ENCODE results near the gene NTSR2.

NTSR2 gene

DNA sequence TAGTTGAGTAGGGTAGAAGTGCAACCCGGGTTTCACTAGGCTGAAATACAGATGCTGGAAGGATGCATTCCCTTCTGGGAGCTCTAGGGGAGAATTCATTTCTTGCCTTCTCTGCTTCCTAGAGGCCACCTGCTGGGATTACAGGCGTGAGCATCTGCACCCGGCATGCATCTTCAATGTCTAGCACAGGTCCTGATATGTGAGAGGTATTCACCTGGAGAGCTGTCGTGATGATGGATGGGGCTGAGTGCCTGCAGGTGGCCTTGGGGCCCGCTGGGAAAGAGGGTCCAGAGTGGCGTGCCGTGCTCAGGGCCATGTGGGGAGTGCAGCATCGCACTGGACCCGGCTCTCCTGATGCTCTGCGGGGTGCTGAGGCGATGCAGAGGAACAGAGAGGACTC, 6.6 kb upstream of the NTSR2 start:
- no peak overlapping the region for H3K9ac ChIP-seq (ENCODE audit: low read length)
- peaks cover 6% of the 10 kb centered on the region for H3K9me3 ChIP-seq (ENCODE audit: control insufficient read depth, low read length)
- H3K4me1 ChIP-seq (ENCODE audit: control insufficient read depth, insufficient read depth, low read length), result peaks cover 15% of the 10 kb centered on the region
- no peaks in the 10 kb centered on the region for H3K36me3 ChIP-seq (ENCODE audit: control insufficient read depth, insufficient read depth, low read length, severe bottlenecking)
- no peak for DNase-seq (ENCODE audit: low read depth)
- no peak overlapping the region for H3K4me3 ChIP-seq (ENCODE audit: low read length)
- peaks cover 55% of the 10 kb centered on the region for H3K27me3 ChIP-seq (replicated peaks; ENCODE audit: control insufficient read depth, insufficient read depth, low read length)

DNA sequence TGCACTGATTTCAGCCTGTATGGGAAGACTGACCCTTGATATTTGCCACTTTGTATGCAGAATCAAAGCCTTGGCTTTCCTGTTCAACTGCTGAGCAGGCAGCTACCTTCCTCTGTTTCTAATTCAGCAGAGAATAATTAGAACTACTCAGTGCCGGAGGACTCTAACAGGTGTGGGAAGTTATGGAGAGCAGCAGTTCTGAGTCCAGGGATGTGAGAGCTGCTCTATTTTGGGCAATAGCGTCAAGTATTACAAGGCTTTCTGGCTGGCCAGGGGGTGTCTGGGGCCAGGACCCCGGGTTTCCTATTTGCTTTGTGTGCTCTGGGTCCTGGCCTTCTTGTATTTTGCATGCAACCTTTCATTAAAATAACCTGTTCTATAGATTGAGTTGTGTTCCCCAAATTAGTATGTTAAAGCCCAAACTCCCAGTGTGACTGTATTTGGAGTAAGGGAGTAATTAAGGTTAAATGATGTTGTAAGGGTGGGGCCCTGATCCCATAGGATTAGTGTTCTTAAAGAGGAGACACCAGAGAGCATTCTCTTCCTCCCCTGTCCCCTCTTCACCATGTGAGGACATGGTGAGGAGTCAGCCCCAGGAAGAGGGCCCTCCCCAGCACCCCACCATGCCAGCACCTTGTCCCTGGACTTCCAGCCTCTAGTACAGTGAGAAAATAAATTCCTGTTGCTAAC, 5.6 kb upstream of the NTSR2 start:
- Histone ChIP-seq H3K9me3 (ENCODE audit: control insufficient read depth, low read length) (peaks cover 6% of the 10 kb centered on the region), H3K9ac (ENCODE audit: low read length) (no peak overlapping the region), H3K36me3 (ENCODE audit: control insufficient read depth, insufficient read depth, low read length, severe bottlenecking) (no peaks in the 10 kb centered on the region), H3K4me3 (ENCODE audit: low read length) (no peak overlapping the region), H3K4me1 (ENCODE audit: control insufficient read depth, insufficient read depth, low read length) (peaks cover 11% of the 10 kb centered on the region), H3K27me3 (replicated peaks; ENCODE audit: control insufficient read depth, insufficient read depth, low read length) (peaks cover 60% of the 10 kb centered on the region)
- DNase-seq (ENCODE audit: low read depth), result no peak

DNA sequence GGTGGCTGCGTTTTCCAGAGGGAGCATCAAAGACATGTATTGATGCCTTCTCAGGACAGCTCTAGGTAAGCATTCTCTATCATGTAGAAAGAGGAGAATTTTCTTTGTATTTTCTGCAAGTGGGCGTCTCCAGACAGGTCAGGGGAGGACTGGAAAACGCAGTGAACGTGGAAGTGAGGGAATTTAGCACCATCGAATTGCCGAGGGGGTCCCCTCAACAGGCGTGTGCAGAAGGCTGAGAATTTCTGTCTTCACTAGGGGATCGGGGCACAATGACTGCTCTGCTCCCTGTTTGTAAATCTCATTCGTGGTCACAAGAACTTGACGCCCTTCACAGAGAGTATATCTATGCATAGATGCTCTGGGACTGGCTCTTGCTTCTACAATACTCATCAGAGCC, 5.0 kb upstream of the NTSR2 start:
- H3K9me3 ChIP-seq (ENCODE audit: control insufficient read depth, low read length), result peaks cover 6% of the 10 kb centered on the region
- H3K9ac ChIP-seq (ENCODE audit: low read length), result no peak overlapping the region
- H3K27me3 ChIP-seq (replicated peaks; ENCODE audit: control insufficient read depth, insufficient read depth, low read length), result peaks cover 63% of the 10 kb centered on the region
- peaks cover 7% of the 10 kb centered on the region for H3K4me1 ChIP-seq (ENCODE audit: control insufficient read depth, insufficient read depth, low read length)
- H3K36me3 ChIP-seq (ENCODE audit: control insufficient read depth, insufficient read depth, low read length, severe bottlenecking), result no peaks in the 10 kb centered on the region
- no peak for DNase-seq (ENCODE audit: low read depth)
- no peak overlapping the region for H3K4me3 ChIP-seq (ENCODE audit: low read length)

DNA sequence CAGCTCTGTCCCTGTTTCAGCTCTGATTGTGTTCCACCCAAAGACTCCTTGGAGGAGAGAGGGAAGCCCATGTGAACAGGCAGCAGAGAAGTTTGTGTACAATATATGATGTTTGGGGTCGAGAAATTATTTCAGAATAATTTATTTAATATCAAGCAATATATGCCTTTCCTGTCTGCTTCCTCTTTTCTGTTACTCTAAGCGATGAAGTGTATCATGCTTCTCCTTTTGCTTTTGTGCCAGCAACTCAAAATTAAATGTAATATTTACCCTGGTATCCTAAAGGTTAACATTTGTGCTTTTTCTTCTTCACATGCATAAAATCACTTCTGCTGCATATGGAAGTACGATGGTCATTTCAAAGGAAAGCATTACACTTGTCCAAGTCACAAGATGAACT, 2.4 kb upstream of the NTSR2 start:
- Histone ChIP-seq H3K27me3 (replicated peaks; ENCODE audit: control insufficient read depth, insufficient read depth, low read length) (peaks cover 56% of the 10 kb centered on the region), H3K36me3 (ENCODE audit: control insufficient read depth, insufficient read depth, low read length, severe bottlenecking) (no peaks in the 10 kb centered on the region), H3K4me3 (ENCODE audit: low read length) (no peak overlapping the region), H3K9me3 (ENCODE audit: control insufficient read depth, low read length) (peaks cover 6% of the 10 kb centered on the region), H3K4me1 (ENCODE audit: control insufficient read depth, insufficient read depth, low read length) (peaks cover 8% of the 10 kb centered on the region), H3K9ac (ENCODE audit: low read length) (no peak overlapping the region)
- no peak for DNase-seq (ENCODE audit: low read depth)

DNA sequence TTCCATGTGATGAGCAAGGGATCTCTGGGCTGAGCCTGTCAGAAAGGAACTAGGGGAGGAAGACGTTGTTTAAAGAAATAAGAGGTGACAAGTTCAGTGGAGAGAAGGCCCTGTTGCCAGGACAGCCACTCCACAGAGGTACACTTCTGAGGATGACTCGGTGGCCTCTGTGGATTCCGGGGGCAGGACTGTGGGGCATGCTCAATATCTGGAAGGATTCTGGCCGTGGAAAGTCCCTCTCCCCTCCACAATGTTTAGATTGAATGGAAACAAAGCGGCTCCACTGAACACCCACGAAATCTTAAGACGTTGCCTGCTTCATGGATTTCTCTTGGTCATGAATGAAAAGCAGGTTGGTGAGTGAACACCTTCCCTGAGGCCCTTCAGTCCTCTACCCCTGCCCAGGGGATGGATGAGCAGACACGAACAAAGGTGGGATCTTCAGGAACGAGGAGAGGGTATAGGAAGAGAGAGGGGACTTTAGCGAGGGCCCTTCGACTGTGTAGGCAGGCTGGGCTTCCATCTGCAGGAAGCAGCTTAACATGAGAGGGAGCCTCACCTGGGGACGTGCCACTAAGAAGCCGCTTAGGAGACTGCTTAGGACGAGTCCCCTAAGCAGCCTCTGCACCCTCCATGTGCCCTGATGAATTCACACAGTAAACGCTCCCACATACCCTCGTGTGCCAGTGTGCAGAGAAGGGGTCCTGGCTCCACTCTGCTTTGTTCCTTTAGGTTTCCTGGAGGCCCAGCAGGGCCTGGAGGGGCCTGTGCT, 1.9 kb downstream of the NTSR2 start:
- H3K27me3 ChIP-seq (replicated peaks; ENCODE audit: control insufficient read depth, insufficient read depth, low read length), result peaks cover 49% of the 10 kb centered on the region
- no peak for DNase-seq (ENCODE audit: low read depth)

DNA sequence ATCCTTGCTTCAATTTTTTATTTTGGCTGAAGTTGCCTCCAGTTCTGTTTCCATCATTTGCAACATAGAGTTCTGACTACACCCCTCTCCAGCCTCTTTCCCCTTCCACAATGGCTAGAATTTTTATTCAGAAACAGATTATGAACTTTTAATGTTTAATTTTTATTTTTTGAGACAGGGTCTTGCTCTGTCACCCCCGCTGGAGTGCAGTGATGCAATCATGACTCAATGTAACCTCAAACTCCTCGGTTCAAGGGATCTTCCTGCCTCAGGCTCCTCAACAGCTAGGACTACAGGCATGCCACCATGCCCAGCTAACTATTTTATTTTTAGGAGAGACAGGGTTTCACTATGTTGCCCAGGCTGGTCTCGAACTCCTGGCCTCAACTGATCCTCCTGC, 2.8 kb downstream of the NTSR2 start:
- Histone ChIP-seq H3K27me3 (replicated peaks; ENCODE audit: control insufficient read depth, insufficient read depth, low read length) (peaks cover 49% of the 10 kb centered on the region), H3K4me1 (ENCODE audit: control insufficient read depth, insufficient read depth, low read length) (peaks cover 8% of the 10 kb centered on the region), H3K9ac (ENCODE audit: low read length) (no peak overlapping the region), H3K4me3 (ENCODE audit: low read length) (no peak overlapping the region), H3K36me3 (ENCODE audit: control insufficient read depth, insufficient read depth, low read length, severe bottlenecking) (no peaks in the 10 kb centered on the region), H3K9me3 (ENCODE audit: control insufficient read depth, low read length) (peaks cover 12% of the 10 kb centered on the region)
- no peak for DNase-seq (ENCODE audit: low read depth)

More for the DNA sequence above, 1.9 kb downstream of the NTSR2 start:
- H3K4me1 ChIP-seq (ENCODE audit: control insufficient read depth, insufficient read depth, low read length), result peaks cover 8% of the 10 kb centered on the region
- H3K4me3 ChIP-seq (ENCODE audit: low read length), result no peak overlapping the region
- H3K36me3 ChIP-seq (ENCODE audit: control insufficient read depth, insufficient read depth, low read length, severe bottlenecking), result no peaks in the 10 kb centered on the region
- no peak overlapping the region for H3K9ac ChIP-seq (ENCODE audit: low read length)
- H3K9me3 ChIP-seq (ENCODE audit: control insufficient read depth, low read length), result peaks cover 8% of the 10 kb centered on the region

DNA sequence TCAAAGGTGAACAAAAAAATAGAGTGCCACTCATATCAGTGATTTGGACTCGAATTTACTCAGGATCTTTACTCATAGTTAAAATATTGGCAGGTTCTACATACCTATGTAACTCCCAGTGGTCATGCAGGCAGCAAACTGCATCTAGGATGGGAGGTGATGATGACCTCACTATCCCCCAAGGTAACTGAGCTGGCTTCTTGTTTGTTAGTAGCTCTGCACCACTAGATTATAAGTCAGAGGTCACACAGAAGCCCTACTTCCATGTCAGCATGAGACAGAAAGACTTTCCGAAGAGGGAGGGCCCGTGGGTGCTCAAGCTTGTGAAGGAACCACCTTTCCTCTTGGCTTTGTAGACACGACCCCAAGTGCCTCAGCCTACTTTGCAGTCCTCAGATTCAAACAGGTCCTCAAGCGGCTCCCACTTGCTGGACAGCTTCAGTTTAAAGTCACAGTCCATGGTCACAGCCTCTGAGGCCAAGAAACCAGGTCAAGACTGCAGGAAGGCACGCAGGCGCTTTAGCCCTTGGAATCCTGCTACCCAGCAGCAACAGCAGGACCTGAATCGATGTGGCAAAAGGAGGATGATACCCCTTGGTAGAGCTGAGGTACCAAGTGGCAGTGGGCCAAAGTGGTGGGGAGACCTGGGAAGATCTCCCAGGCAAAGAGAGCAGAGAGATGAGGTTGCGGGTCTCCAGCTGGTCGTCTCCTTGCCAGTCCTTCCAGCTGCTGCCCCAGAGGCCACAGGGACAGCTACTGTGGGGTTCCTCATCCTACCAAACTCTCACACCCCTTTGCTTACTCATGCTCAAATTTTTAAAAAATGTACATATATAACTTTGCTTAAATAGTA, 4.3 kb downstream of the NTSR2 start:
- DNase-seq (ENCODE audit: low read depth), result no peak
- Histone ChIP-seq H3K36me3 (ENCODE audit: control insufficient read depth, insufficient read depth, low read length, severe bottlenecking) (no peaks in the 10 kb centered on the region), H3K4me3 (ENCODE audit: low read length) (no peak overlapping the region), H3K9ac (ENCODE audit: low read length) (no peak overlapping the region), H3K27me3 (replicated peaks; ENCODE audit: control insufficient read depth, insufficient read depth, low read length) (peaks cover 52% of the 10 kb centered on the region), H3K4me1 (ENCODE audit: control insufficient read depth, insufficient read depth, low read length) (peaks cover 8% of the 10 kb centered on the region), H3K9me3 (ENCODE audit: control insufficient read depth, low read length) (peaks cover 12% of the 10 kb centered on the region)

DNA sequence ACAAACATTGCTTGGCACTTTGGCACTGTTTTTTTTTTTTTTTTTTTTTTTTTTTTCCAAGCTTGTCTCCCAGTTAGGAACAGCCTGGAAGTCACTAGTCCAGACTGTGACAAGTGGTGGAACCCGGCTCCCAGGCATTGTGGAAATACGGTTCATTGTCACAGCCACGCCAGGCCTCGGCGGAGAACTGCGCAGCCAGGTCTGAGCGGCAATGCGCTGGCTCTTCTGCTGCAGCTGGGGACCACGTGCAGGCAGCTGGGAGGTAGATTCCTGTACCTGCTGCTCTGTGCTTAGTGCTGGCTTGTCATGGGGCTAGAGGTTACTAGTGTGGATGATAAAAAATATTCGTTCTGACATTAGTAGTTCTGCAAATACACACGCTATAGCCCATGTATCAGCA, 5.0 kb downstream of the NTSR2 start:
- H3K4me3 ChIP-seq (ENCODE audit: low read length), result no peak overlapping the region
- H3K4me1 ChIP-seq (ENCODE audit: control insufficient read depth, insufficient read depth, low read length), result peaks cover 6% of the 10 kb centered on the region
- H3K9ac ChIP-seq (ENCODE audit: low read length), result no peak overlapping the region
- peaks cover 49% of the 10 kb centered on the region for H3K27me3 ChIP-seq (replicated peaks; ENCODE audit: control insufficient read depth, insufficient read depth, low read length)
- H3K36me3 ChIP-seq (ENCODE audit: control insufficient read depth, insufficient read depth, low read length, severe bottlenecking), result no peaks in the 10 kb centered on the region
- peaks cover 14% of the 10 kb centered on the region for H3K9me3 ChIP-seq (ENCODE audit: control insufficient read depth, low read length)
- no peak for DNase-seq (ENCODE audit: low read depth)

DNA sequence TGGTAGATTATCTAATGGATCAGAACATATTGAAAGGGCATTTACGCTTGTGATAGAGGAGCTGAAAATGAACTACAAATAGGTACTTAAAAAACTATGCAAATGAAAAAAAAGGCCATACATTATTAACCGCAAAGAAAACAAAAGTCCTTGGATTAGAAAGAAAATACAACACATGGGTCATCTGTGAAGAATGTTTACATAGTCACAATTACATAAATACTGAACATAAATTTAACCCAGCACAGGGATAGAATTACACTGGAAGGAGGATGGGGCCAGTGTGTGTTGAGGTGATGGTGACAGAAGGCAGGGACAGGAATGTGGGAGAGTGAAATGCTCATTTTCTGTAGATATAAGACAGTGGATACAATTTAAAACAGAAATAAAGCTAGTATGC, 6.6 kb downstream of the NTSR2 start:
- Histone ChIP-seq H3K9me3 (ENCODE audit: control insufficient read depth, low read length) (peaks cover 19% of the 10 kb centered on the region), H3K4me1 (ENCODE audit: control insufficient read depth, insufficient read depth, low read length) (no peaks in the 10 kb centered on the region), H3K27me3 (replicated peaks; ENCODE audit: control insufficient read depth, insufficient read depth, low read length) (peaks cover 54% of the 10 kb centered on the region), H3K4me3 (ENCODE audit: low read length) (no peak overlapping the region), H3K9ac (ENCODE audit: low read length) (no peak overlapping the region), H3K36me3 (ENCODE audit: control insufficient read depth, insufficient read depth, low read length, severe bottlenecking) (no peaks in the 10 kb centered on the region)
- peak; percentile 20 for DNase-seq (ENCODE audit: low read depth)

DNA sequence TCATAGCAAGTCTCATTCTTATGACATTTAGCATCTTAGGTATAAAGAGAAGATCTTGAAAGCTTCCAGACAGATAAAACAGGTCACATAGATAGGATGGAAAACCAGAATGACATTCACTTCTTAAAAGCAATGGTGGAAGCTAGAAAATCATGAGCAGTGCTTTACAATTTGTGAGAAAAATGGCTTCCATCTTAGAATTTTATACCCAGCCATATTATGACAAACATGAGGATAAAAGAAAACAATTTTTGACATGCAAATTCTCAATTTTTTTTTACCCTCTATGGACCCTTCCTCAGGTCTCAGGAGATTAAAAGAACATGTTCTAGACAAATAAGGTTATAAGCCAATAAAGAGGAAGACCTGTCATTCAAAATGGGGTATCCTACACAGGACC, 7.1 kb downstream of the NTSR2 start:
- H3K36me3 ChIP-seq (ENCODE audit: control insufficient read depth, insufficient read depth, low read length, severe bottlenecking), result no peaks in the 10 kb centered on the region

DNA sequence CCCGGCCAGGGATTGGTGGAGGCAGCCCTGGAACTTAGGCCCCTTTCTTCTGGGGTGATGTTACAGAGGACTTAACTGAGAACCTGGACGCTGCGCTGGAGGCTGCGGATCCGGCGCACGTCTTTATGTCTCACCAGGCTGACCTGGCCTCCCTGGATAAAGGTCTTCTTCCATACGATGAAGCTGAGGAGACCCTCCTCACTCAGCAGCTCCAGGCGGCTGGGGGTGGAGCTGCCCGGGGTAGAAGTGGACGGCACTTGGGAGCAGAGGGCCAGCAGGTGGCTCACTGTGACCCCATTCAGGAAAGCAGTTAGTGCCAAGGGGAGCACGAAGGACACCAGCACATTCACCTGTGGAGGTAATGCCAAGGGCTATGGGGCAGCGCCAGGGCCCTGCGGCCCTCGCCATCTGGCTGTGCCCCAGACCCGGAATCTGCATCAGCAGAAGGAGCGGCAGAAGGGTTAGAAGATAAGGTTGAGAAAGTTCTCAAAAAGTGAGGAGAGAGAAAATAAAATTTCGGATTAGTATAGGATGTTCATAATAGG, 8.0 kb downstream of the NTSR2 start:
- DNase-seq (ENCODE audit: low read depth), result no peak
- Histone ChIP-seq H3K27me3 (replicated peaks; ENCODE audit: control insufficient read depth, insufficient read depth, low read length) (peaks cover 57% of the 10 kb centered on the region), H3K36me3 (ENCODE audit: control insufficient read depth, insufficient read depth, low read length, severe bottlenecking) (no peaks in the 10 kb centered on the region), H3K9ac (ENCODE audit: low read length) (no peak overlapping the region), H3K4me1 (ENCODE audit: control insufficient read depth, insufficient read depth, low read length) (no peaks in the 10 kb centered on the region), H3K4me3 (ENCODE audit: low read length) (no peak overlapping the region), H3K9me3 (ENCODE audit: control insufficient read depth, low read length) (peaks cover 19% of the 10 kb centered on the region)

More for the DNA sequence above, 7.1 kb downstream of the NTSR2 start:
- Histone ChIP-seq H3K4me1 (ENCODE audit: control insufficient read depth, insufficient read depth, low read length) (no peaks in the 10 kb centered on the region), H3K4me3 (ENCODE audit: low read length) (no peak overlapping the region), H3K9me3 (ENCODE audit: control insufficient read depth, low read length) (peaks cover 19% of the 10 kb centered on the region), H3K27me3 (replicated peaks; ENCODE audit: control insufficient read depth, insufficient read depth, low read length) (peaks cover 54% of the 10 kb centered on the region), H3K9ac (ENCODE audit: low read length) (no peak overlapping the region)
- no peak for DNase-seq (ENCODE audit: low read depth)

Measured in adipocyte (in vitro differentiated cells).